HL-60 (cell line): Measurements from ENCODE around the gene CCNYL1.

Source experiments
- CTCF ChIP-seq: IDR thresholded peaks from one replicate; pipeline ENCODE4 v1.5.1; 2011; ENCODE audit warnings: low read length, control low read depth, inconsistent platforms; ENCODE audit not compliant: insufficient read depth
- GABPA ChIP-seq: IDR thresholded peaks from 2 replicates; pipeline ENCODE4 v1.6.1; 2012; ENCODE audit warnings: low read depth
- POLR2AphosphoS5 ChIP-seq: IDR thresholded peaks from 2 replicates; pipeline ENCODE4 v1.6.1; 2012; ENCODE audit warnings: low read depth
- REST ChIP-seq: IDR thresholded peaks from 2 replicates; pipeline ENCODE4 v1.6.1; 2012; ENCODE audit warnings: low read depth; ENCODE audit not compliant: insufficient replicate concordance
- SPI1 ChIP-seq: IDR thresholded peaks from 2 replicates; pipeline ENCODE4 v1.6.1; 2012; ENCODE audit warnings: low read depth, mild to moderate bottlenecking, borderline replicate concordance

- no peak for TF ChIP-seq CTCF
- TF ChIP-seq POLR2AphosphoS5 = no peak
- no peak for TF ChIP-seq REST
- no peak for TF ChIP-seq GABPA
- TF ChIP-seq SPI1 = no peak
These were observed 55.4 kb downstream of the CCNYL1 start for GRCh38 chr2:207766697-207767460.
